SU-DHL-6 (cell line): ENCODE measurements around the gene PDRG1.

Source experiments
- H2AFZ ChIP-seq: fragments of 200-600 bp; sonication (generic); 2 replicates; pipeline ENCODE4 v1.6.1; 2014; ENCODE audit warnings: low read depth, mild to moderate bottlenecking, moderate library complexity, mixed read lengths, antibody characterized with exemption, low read length; ENCODE audit not compliant: severe bottlenecking
- H3F3A ChIP-seq: fragments of 200-600 bp; shearing (Covaris generic); 2 replicates; pipeline ENCODE4 v1.6.0; 2016; ENCODE audit warnings: antibody characterized with exemption, mild to moderate bottlenecking; ENCODE audit not compliant: insufficient read depth
- H3K27ac ChIP-seq: fragments of 200-600 bp; sonication (generic); 2 replicates; pipeline ENCODE4 v1.5.1; 2016; ENCODE audit warnings: low read depth, mild to moderate bottlenecking, low read length, moderate library complexity, mixed read lengths
- H3K27me3 ChIP-seq: fragments of 200-600 bp; sonication (generic), shearing (Covaris generic); 2 replicates; pipeline ENCODE4 v1.6.0; 2014; ENCODE audit warnings: mild to moderate bottlenecking, low read length
- H3K36me3 ChIP-seq: fragments of 200-600 bp; sonication (generic); 2 replicates; pipeline ENCODE4 v1.6.1; 2014; ENCODE audit warnings: mild to moderate bottlenecking, low read length, mixed read lengths
- H3K4me2 ChIP-seq: fragments of 300-600, 200-600 bp; shearing (Covaris generic), sonication (generic); 2 replicates; pipeline ENCODE4 v1.6.0; 2014; ENCODE audit warnings: low read length, low read depth, mild to moderate bottlenecking; ENCODE audit not compliant: poor library complexity, severe bottlenecking
- H3K4me3 ChIP-seq: fragments of 200-600 bp; sonication (generic); 2 replicates; pipeline ENCODE4 v1.5.1; 2014; ENCODE audit warnings: antibody characterized with exemption, low read length, mild to moderate bottlenecking, mixed read lengths; ENCODE audit not compliant: insufficient read depth, poor library complexity, severe bottlenecking
- H3K79me2 ChIP-seq: fragments of 200-600 bp; sonication (generic); 2 replicates; pipeline ENCODE4 v1.6.1; 2014; ENCODE audit warnings: mild to moderate bottlenecking, low read length, moderate library complexity; ENCODE audit not compliant: insufficient read depth
- H3K9ac ChIP-seq: fragments of 200-600 bp; sonication (generic); 2 replicates; pipeline ENCODE4 v1.7.0; 2014; ENCODE audit warnings: mild to moderate bottlenecking, low read length
- H3K9me2 ChIP-seq: fragments of 200-600 bp; sonication (generic); replicated peaks from 2 replicates; pipeline ENCODE4 v1.6.1; 2014; ENCODE audit warnings: low read length; ENCODE audit not compliant: insufficient read depth
- H3K9me3 ChIP-seq: fragments of 200-600 bp; sonication (generic); 2 replicates; pipeline ENCODE4 v1.6.1; 2014; ENCODE audit warnings: low read length, mixed read lengths; ENCODE audit not compliant: insufficient read depth
- H4K20me1 ChIP-seq: fragments of 200-600 bp; sonication (generic); 2 replicates; pipeline ENCODE4 v1.6.1; 2014; ENCODE audit warnings: low read depth, mild to moderate bottlenecking, antibody characterized with exemption, low read length, moderate library complexity, mixed read lengths
- EZH2phosphoT487 ChIP-seq: fragments of 200-600 bp; sonication (generic), shearing (Covaris generic); conservative IDR thresholded peaks from 2 replicates; pipeline ENCODE4 v1.6.1; 2018; ENCODE audit warnings: mild to moderate bottlenecking, antibody characterized with exemption, low read length, moderate library complexity, mixed read lengths
- TF ChIP-seq, protein P1 (sequence below): fragments of 200-600 bp; sonication (generic); IDR thresholded peaks from one replicate; pipeline ENCODE4 v1.5.1; 2017; ENCODE audit warnings: antibody characterized with exemption, mild to moderate bottlenecking, low read length, moderate library complexity; ENCODE audit not compliant: insufficient read depth, poor library complexity, severe bottlenecking

The PDRG1 gene

DNA sequence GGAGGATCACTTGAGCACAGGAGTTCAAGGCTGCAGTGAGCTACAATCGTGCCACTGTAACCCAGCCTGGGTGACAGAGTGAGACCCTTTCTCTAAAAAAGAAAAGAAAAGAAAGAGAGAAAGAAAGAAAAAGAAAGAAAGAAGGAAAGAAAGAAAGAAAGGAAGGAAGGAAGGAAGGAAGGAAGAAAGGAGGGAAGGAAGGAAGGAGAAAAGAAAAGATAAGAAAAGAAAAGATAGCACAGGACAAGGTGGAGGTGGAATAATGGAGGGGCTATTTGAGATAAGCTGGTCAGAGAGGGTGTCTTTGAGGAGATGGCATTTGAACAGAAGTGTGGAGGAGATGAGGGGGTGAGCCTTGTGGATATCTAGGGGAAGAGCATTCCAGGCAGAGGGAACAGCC is 2.7 kb upstream of the PDRG1 start:
- no peak for TF ChIP-seq EZH2phosphoT487
- TF ChIP-seq, protein P1, sequence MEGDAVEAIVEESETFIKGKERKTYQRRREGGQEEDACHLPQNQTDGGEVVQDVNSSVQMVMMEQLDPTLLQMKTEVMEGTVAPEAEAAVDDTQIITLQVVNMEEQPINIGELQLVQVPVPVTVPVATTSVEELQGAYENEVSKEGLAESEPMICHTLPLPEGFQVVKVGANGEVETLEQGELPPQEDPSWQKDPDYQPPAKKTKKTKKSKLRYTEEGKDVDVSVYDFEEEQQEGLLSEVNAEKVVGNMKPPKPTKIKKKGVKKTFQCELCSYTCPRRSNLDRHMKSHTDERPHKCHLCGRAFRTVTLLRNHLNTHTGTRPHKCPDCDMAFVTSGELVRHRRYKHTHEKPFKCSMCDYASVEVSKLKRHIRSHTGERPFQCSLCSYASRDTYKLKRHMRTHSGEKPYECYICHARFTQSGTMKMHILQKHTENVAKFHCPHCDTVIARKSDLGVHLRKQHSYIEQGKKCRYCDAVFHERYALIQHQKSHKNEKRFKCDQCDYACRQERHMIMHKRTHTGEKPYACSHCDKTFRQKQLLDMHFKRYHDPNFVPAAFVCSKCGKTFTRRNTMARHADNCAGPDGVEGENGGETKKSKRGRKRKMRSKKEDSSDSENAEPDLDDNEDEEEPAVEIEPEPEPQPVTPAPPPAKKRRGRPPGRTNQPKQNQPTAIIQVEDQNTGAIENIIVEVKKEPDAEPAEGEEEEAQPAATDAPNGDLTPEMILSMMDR, result no peak
- 0 out of 2 replicates have a peak, but pooled peaks cover 5% of the 10 kb centered on the region for H4K20me1 ChIP-seq
- no peaks in the 10 kb centered on the region for H3K9me3 ChIP-seq
- no peaks in the 10 kb centered on the region for H3K27me3 ChIP-seq
- H3K27ac ChIP-seq, result no peak overlapping the region
- no peaks in the 10 kb centered on the region for H3K9me2 ChIP-seq
- H2AFZ ChIP-seq, result no peak overlapping the region
- H3K79me2 ChIP-seq, result peaks cover 22% of the 10 kb centered on the region
- H3K4me2 ChIP-seq, result no peak overlapping the region
- no peak overlapping the region for H3K4me3 ChIP-seq
- 0 out of 2 replicates have a peak, but pooled peaks cover 4% of the 10 kb centered on the region for H3K36me3 ChIP-seq
- H3F3A ChIP-seq, result no peaks in the 10 kb centered on the region
- H3K9ac ChIP-seq, result no peak overlapping the region; the same call in 1 of the 2 replicates

DNA sequence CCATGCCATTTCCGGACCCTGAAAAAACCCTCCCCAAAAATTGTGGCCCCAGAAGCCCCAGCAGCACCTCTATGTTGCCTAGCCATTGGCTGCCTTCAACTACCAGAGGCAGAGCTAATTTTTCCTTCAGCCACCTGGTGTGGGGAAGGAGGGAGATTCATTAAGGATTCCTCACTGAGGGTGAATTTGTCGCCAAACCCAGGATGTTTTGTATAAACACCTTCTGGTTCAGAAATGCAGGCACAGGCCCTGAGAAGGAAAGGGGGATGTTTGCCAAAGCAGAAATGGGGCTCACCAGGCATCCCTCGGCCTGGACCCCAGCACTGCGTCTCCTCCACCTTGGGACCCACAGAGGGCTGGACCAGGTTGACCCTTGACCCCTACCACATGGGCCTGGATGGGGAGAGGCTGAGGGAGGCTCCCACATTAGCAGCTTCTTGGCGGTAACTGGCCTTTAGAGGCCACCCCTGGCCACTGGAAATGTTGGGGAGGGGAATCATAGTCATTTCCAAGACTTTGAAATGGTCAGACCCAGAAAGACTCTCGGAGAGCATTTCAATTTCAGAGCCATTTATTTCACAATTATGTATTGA is 1.8 kb upstream of the PDRG1 start:
- Histone ChIP-seq H3K4me3 (no peak overlapping the region), H3K9me2 (no peaks in the 10 kb centered on the region), H3K4me2 (no peak overlapping the region), H3K27me3 (no peaks in the 10 kb centered on the region), H3F3A (no peaks in the 10 kb centered on the region), H3K79me2 (peaks cover 24% of the 10 kb centered on the region), H4K20me1 (0 out of 2 replicates have a peak, but pooled peaks cover 5% of the 10 kb centered on the region), H3K9ac (no peak overlapping the region), H3K36me3 (peaks cover 8% of the 10 kb centered on the region), H3K27ac (no peak overlapping the region), H3K9me3 (no peaks in the 10 kb centered on the region), H2AFZ (no peak overlapping the region)
- TF ChIP-seq, protein P1, result no peak
- no peak for TF ChIP-seq EZH2phosphoT487

DNA sequence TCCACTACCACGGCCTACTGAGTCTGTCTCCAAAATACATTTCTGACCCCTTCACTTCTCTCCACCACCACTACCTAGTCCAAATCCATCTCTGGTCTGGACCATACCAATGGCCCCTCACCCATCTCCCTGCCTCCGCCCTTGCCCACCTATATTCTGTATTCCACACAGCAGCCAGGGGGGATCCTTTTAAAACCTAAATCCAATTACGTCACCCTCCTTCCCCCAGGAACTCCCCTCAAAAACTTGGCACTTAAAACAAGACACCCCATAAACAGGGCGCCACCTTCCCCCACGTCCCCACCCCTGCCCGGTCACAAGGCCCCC is 680 bp downstream of the PDRG1 start:
- TF ChIP-seq, protein P1, result no peak
- no peak for TF ChIP-seq EZH2phosphoT487
- no peaks in the 10 kb centered on the region for H3K9me3 ChIP-seq
- H4K20me1 ChIP-seq, result 0 out of 2 replicates have a peak, but pooled peaks cover 5% of the 10 kb centered on the region
- no peaks in the 10 kb centered on the region for H3K27me3 ChIP-seq
- no peaks in the 10 kb centered on the region for H3F3A ChIP-seq
- H3K27ac ChIP-seq, result peak overlapping the region; percentile 37; the same call in 1 of the 2 replicates
- no peaks in the 10 kb centered on the region for H3K9me2 ChIP-seq
- peaks cover 18% of the 10 kb centered on the region for H3K36me3 ChIP-seq
- H3K9ac ChIP-seq, result peak overlapping the region; percentile 83
- H3K79me2 ChIP-seq, result peaks cover 24% of the 10 kb centered on the region
- H3K4me2 ChIP-seq, result peak overlapping the region; percentile 95
- H2AFZ ChIP-seq, result peak overlapping the region; percentile 76
- peak overlapping the region; percentile 86 for H3K4me3 ChIP-seq
